H1 (cell line): ENCODE measurements around the gene BEX2. TPM values are rescaled to one million over a fixed set of nuclear protein-coding genes. Genes with fewer than 3 reads are reported as not detected.
A peak's percentile ranks its signal among the peaks of the same experiment; 100 is the strongest.

Experiments
- ATF2 ChIP-seq: IDR thresholded peaks from 2 replicates; pipeline ENCODE4 v1.6.1; 2012; ENCODE audit warnings: low read length, inconsistent platforms
- CREB1 ChIP-seq: IDR thresholded peaks from 2 replicates; pipeline ENCODE4 v1.6.1; 2012; ENCODE audit warnings: inconsistent platforms
- CTBP2 ChIP-seq: IDR thresholded peaks from 2 replicates; pipeline ENCODE4 v1.7.0; 2011; ENCODE audit warnings: borderline replicate concordance, mild to moderate bottlenecking, moderate library complexity, mixed read lengths, low read length; ENCODE audit not compliant: insufficient read depth, insufficient read length
- EP300 ChIP-seq, 2 experiments: IDR thresholded peaks; 1 replicate in 1 of 2; 2 replicates in 1 of 2; pipeline ENCODE4 v1.6.1; 2011 to 2012; ENCODE audit warnings: low read depth in 2 of 2, low read length in 2 of 2, mild to moderate bottlenecking in 2 of 2, borderline replicate concordance in 1 of 2, inconsistent platforms in 1 of 2, moderate library complexity in 1 of 2
- FOSL1 ChIP-seq: IDR thresholded peaks from 2 replicates; pipeline ENCODE4 v1.6.1; 2011; ENCODE audit warnings: mild to moderate bottlenecking, low read depth, low read length, moderate library complexity; ENCODE audit not compliant: insufficient read depth
- GABPA ChIP-seq: IDR thresholded peaks from 2 replicates; pipeline ENCODE4 v1.6.1; 2011; ENCODE audit warnings: mild to moderate bottlenecking, low read length, moderate library complexity, borderline replicate concordance; ENCODE audit not compliant: insufficient read depth
- HDAC2 ChIP-seq, 2 experiments: fragments of 300-600 bp in 1 of 2; sonication (generic) in 1 of 2; IDR thresholded peaks; 2 replicates each; pipeline ENCODE4 v1.6.1; 2011 to 2012; ENCODE audit warnings: low read depth in 2 of 2, low read length in 2 of 2, mild to moderate bottlenecking in 2 of 2, moderate library complexity in 2 of 2, borderline replicate concordance in 1 of 2, inconsistent platforms in 1 of 2
- HDAC6 ChIP-seq: IDR thresholded peaks from one replicate; pipeline ENCODE4 v1.7.1; 2012; ENCODE audit warnings: low read depth, mild to moderate bottlenecking, inconsistent platforms, low read length, moderate library complexity
- JUND ChIP-seq: IDR thresholded peaks from 2 replicates; pipeline ENCODE4 v1.6.1; 2011; ENCODE audit warnings: mild to moderate bottlenecking, improper control_type of control experiment, low read length
- SP2 ChIP-seq: IDR thresholded peaks from 2 replicates; pipeline ENCODE4 v1.6.1; 2012; ENCODE audit warnings: mild to moderate bottlenecking, low read length, inconsistent platforms
- polyA plus RNA-seq, 7 experiments: library from polyadenylated mRNA; depleted of rRNA in 3 of 7; stranded (reverse) in 5 of 7; unstranded in 2 of 7; fragments of >200 nt in 5 of 7; fragments of 200-250 nt in 2 of 7; gene quantifications; 1 replicate in 5 of 7; 2 replicates in 1 of 7; 4 replicates in 1 of 7; pipeline versions ENCODE4 v1.2.1 to v1.2.3, GENCODE V29; 2011 to 2013; ENCODE audit warnings: missing spikeins in 2 of 7, mixed read lengths in 2 of 7
- total RNA-seq: library from RNA; stranded (reverse); fragmentation: NEBNext Ultra II Directional; extraction: Animal tissue kit (Norgen Biotek cat#: 25700); gene quantifications from 2 replicates; pipeline ENCODE4 v1.2.1, GENCODE V29; 2021

The BEX2 gene
- total and polyA plus RNA-seq, 2 of the 8 experiments (the other 6 are each of a cell fraction or from before 2014, with no cell fraction given) = 53.8 to 60.2 TPM

GRCh38 chrX:103310555-103311398, at the start of gene BEX2 (continued):
- TF ChIP-seq CREB1 = peak; percentile 89
- no peak for TF ChIP-seq EP300 (IDR thresholded peaks at IDR 0.05; ENCODE audit: borderline replicate concordance in 1 of 2, low read depth in 2 of 2, low read length in 2 of 2)
- TF ChIP-seq SP2 = no peak
- TF ChIP-seq CTBP2 = no peak
- no peak for TF ChIP-seq GABPA
- TF ChIP-seq HDAC2 (IDR thresholded peaks at IDR 0.05; ENCODE audit: borderline replicate concordance in 1 of 2, low read depth in 2 of 2, low read length in 2 of 2) = no peak
- TF ChIP-seq FOSL1 = no peak
- TF ChIP-seq HDAC6 = no peak
- no peak for TF ChIP-seq JUND
- TF ChIP-seq ATF2 = no peak
